ENCODE measurements around the gene CABP2. TPM values are rescaled to one million over a fixed set of nuclear protein-coding genes. Genes with fewer than 3 reads are reported as not detected.

The CABP2 gene
- total RNA-seq, 1 donor from 2014 or later = not detected

- intact Hi-C loops (cut with micrococcal nuclease) = no loop called here
- no peak overlapping the region for H3K27ac ChIP-seq (replicated peaks)
- peaks cover 22% of the 10 kb centered on the region for H3K4me1 ChIP-seq
- no peak overlapping the region for H3K4me3 ChIP-seq
- H3K9me3 ChIP-seq (replicated peaks) = no peaks in the 10 kb centered on the region
- peaks cover 76% of the 10 kb centered on the region for H3K36me3 ChIP-seq
- no peak for TF ChIP-seq CTCF (IDR thresholded peaks at IDR 0.05; ENCODE audit: borderline replicate concordance)
- no peaks in the 10 kb centered on the region for H3K27me3 ChIP-seq (ENCODE audit: low read depth)
- DNase-seq = no peak
Observed at GRCh38 chr11:67496113-67496512, 27.1 kb downstream of the CABP2 start.

GRCh38 chr11:67495234-67496005 is 27.8 kb downstream of the CABP2 start:
- H3K9me3 ChIP-seq (replicated peaks) = no peaks in the 10 kb centered on the region

GRCh38 chr11:67494371-67495233 is 28.6 kb downstream of the CABP2 start:
- Histone ChIP-seq H3K27me3 (ENCODE audit: low read depth) (no peaks in the 10 kb centered on the region), H3K36me3 (peaks cover 85% of the 10 kb centered on the region), H3K4me3 (no peak overlapping the region), H3K4me1 (peaks cover 13% of the 10 kb centered on the region), H3K27ac (replicated peaks) (no peak overlapping the region), H3K9me3 (replicated peaks) (no peaks in the 10 kb centered on the region)
- TF ChIP-seq CTCF (IDR thresholded peaks at IDR 0.05; ENCODE audit: borderline replicate concordance) = no peak
- intact Hi-C loops (cut with micrococcal nuclease) = no loop called here
- DNase-seq = no peak

More at GRCh38 chr11:67495234-67496005, 27.8 kb downstream of the CABP2 start:
- Histone ChIP-seq H3K27ac (replicated peaks) (no peak overlapping the region), H3K27me3 (ENCODE audit: low read depth) (no peaks in the 10 kb centered on the region), H3K36me3 (peaks cover 83% of the 10 kb centered on the region), H3K4me1 (peaks cover 15% of the 10 kb centered on the region), H3K4me3 (no peak overlapping the region)
- intact Hi-C loops (cut with micrococcal nuclease) = no loop called here
- TF ChIP-seq CTCF (IDR thresholded peaks at IDR 0.05; ENCODE audit: borderline replicate concordance) = no peak
- DNase-seq = no peak

GRCh38 chr11:67493548-67494370 is 29.5 kb downstream of the CABP2 start:
- H3K36me3 ChIP-seq = peaks cover 92% of the 10 kb centered on the region
- DNase-seq = no peak
- H3K4me1 ChIP-seq = peaks cover 13% of the 10 kb centered on the region
- TF ChIP-seq CTCF (IDR thresholded peaks at IDR 0.05; ENCODE audit: borderline replicate concordance) = no peak
- no peaks in the 10 kb centered on the region for H3K27me3 ChIP-seq (ENCODE audit: low read depth)
- H3K27ac ChIP-seq (replicated peaks) = no peak overlapping the region
- no peaks in the 10 kb centered on the region for H3K9me3 ChIP-seq (replicated peaks)
- no peak overlapping the region for H3K4me3 ChIP-seq
- intact Hi-C loops (cut with micrococcal nuclease) = no loop called here
